GM06990 (cell line): ENCODE measurements around the gene AFAP1L2.
"Not testable (repeated sequence)": the region's sequence is repeated elsewhere in the genome, so short reads cannot be mapped to it uniquely, and the experiment has no call there.

ENCODE experiments used
- DNase-seq: peaks from one replicate; pipeline ENCODE4 v3.0.0-alpha.2; 2011; ENCODE audit not compliant: insufficient read length; ENCODE audit errors: extremely low read depth
- H3K27me3 ChIP-seq: replicated peaks from 2 replicates; pipeline ENCODE4 v1.6.0; 2011; ENCODE audit warnings: low read length; ENCODE audit not compliant: control insufficient read depth, insufficient read depth
- H3K36me3 ChIP-seq: 2 replicates; pipeline ENCODE4 v1.5.1; 2011; ENCODE audit warnings: low read length; ENCODE audit not compliant: control insufficient read depth, insufficient read depth
- H3K4me3 ChIP-seq: replicated peaks from 2 replicates; pipeline ENCODE4 v1.5.1; 2011; ENCODE audit warnings: low read depth, mild to moderate bottlenecking, control low read depth, low read length
- CTCF ChIP-seq: IDR thresholded peaks from 2 replicates; pipeline ENCODE4 v1.5.1; 2011; ENCODE audit warnings: low read length, control low read depth, mild to moderate bottlenecking, inconsistent platforms; ENCODE audit not compliant: insufficient read depth, poor library complexity, severe bottlenecking

AFAP1L2 gene

GRCh38 chr10:114352653-114353298 lies 51.5 kb downstream of the AFAP1L2 start:
- TF ChIP-seq CTCF, result no peak
- no peak for DNase-seq
- Histone ChIP-seq H3K36me3 (no peaks in the 10 kb centered on the region), H3K4me3 (no peak overlapping the region), H3K27me3 (0 out of 2 replicates have a peak, but pooled peaks cover 1% of the 10 kb centered on the region)

GRCh38 chr10:114350751-114351150 lies 53.6 kb downstream of the AFAP1L2 start:
- H3K36me3 ChIP-seq, result no peaks in the 10 kb centered on the region
- no peak for TF ChIP-seq CTCF
- no peak overlapping the region for H3K4me3 ChIP-seq
- DNase-seq, result no peak
- 0 out of 2 replicates have a peak, but pooled peaks cover 1% of the 10 kb centered on the region for H3K27me3 ChIP-seq

GRCh38 chr10:114349522-114350215 lies 54.6 kb downstream of the AFAP1L2 start:
- no peak for TF ChIP-seq CTCF
- no peaks in the 10 kb centered on the region for H3K36me3 ChIP-seq
- no peak for DNase-seq
- no peak overlapping the region for H3K4me3 ChIP-seq
- H3K27me3 ChIP-seq, result 0 out of 2 replicates have a peak, but pooled peaks cover 1% of the 10 kb centered on the region

GRCh38 chr10:114349071-114349470 lies 55.2 kb downstream of the AFAP1L2 start:
- not testable (repeated sequence) for DNase-seq, H3K27me3 ChIP-seq, H3K36me3 ChIP-seq, H3K4me3 ChIP-seq

GRCh38 chr10:114347791-114348190 lies 56.5 kb downstream of the AFAP1L2 start:
- TF ChIP-seq CTCF, result no peak
- H3K36me3 ChIP-seq, result no peaks in the 10 kb centered on the region
- H3K4me3 ChIP-seq, result no peak overlapping the region
- no peak for DNase-seq
- H3K27me3 ChIP-seq, result 0 out of 2 replicates have a peak, but pooled peaks cover 1% of the 10 kb centered on the region

- no peak for TF ChIP-seq CTCF
- no peaks in the 10 kb centered on the region for H3K36me3 ChIP-seq
- no peak for DNase-seq
- 0 out of 2 replicates have a peak, but pooled peaks cover 1% of the 10 kb centered on the region for H3K27me3 ChIP-seq
- H3K4me3 ChIP-seq, result no peak overlapping the region
Observed at GRCh38 chr10:114347241-114347640, 57.1 kb downstream of the AFAP1L2 start.
